Endothelial cell of umbilical vein (primary cell): ENCODE results near the gene DEXI. TPM values are rescaled to one million over a fixed set of nuclear protein-coding genes. Genes with fewer than 3 reads are reported as not detected.

ENCODE experiments used
- BruUV-seq: library from RNA; stranded (reverse); fragments of 400-500 nt; replicated peaks from 2 replicates; lab custom pipeline; 2021; lab: Mats Ljungman, UMichigan
- CTCF ChIA-PET: fragments of 300-600, 350-600 bp; sonication (Branson Sonifier 250); formaldehyde crosslinking; loops from one replicate; lab custom pipeline; 2021; ENCODE audit warnings: antibody characterized with exemption, inconsistent platforms; lab: Charles Lee
- POLR2A ChIA-PET: fragments of 300-600, 350-600 bp; sonication (Branson Sonifier 250); formaldehyde crosslinking; loops from one replicate; lab custom pipeline; 2021; ENCODE audit warnings: antibody characterized with exemption, inconsistent platforms; lab: Charles Lee
- DNase-seq: peaks from one replicate; pipeline ENCODE4 v3.0.0-alpha.2; 2011; ENCODE audit warnings: low read depth, low spot score
- FAIRE-seq: peaks from 2 replicates; lab custom pipeline; 2011; peaks lifted over from hg19 to GRCh38; lab: Jason Lieb, UNC
- H2AFZ ChIP-seq: 2 replicates; pipeline ENCODE4 v1.6.0; 2012; ENCODE audit warnings: low read depth, low read length, control low read depth, inconsistent platforms
- H3K27ac ChIP-seq: 2 replicates; pipeline ENCODE4 v1.5.1; 2011; ENCODE audit warnings: low read depth, mild to moderate bottlenecking, control low read depth, low read length, moderate library complexity; ENCODE audit not compliant: insufficient read depth
- H3K27me3 ChIP-seq, 2 experiments: 2 replicates each; pipeline versions ENCODE4 v1.6.0 to v1.6.1; 2011; ENCODE audit warnings: low read length in 2 of 2, mixed read lengths in 1 of 2; ENCODE audit not compliant: control insufficient read depth in 2 of 2, insufficient read depth in 2 of 2
- H3K36me3 ChIP-seq, 2 experiments: 2 replicates in 1 of 2; 3 replicates in 1 of 2; pipeline ENCODE4 v1.5.1; 2011; ENCODE audit warnings: low read length in 2 of 2, mild to moderate bottlenecking in 1 of 2, moderate library complexity in 1 of 2; ENCODE audit not compliant: control insufficient read depth in 2 of 2, insufficient read depth in 2 of 2; ENCODE audit errors: extremely low read depth in 1 of 2
- H3K4me1 ChIP-seq: 3 replicates; pipeline ENCODE4 v1.5.1; 2011; ENCODE audit warnings: mild to moderate bottlenecking, low read length; ENCODE audit not compliant: control insufficient read depth, insufficient read depth; ENCODE audit errors: extremely low read depth
- H3K4me2 ChIP-seq: 2 replicates; pipeline ENCODE4 v1.6.1; 2011; ENCODE audit warnings: low read length, control low read depth, mixed read lengths; ENCODE audit not compliant: insufficient read depth
- H3K4me3 ChIP-seq, 3 experiments: fragments of 200-600 bp in 1 of 3; sonication (generic), shearing (Covaris generic) in 1 of 3; replicated peaks in 1 of 3; 2 replicates each; pipeline ENCODE4 v1.5.1; 2011 to 2016; ENCODE audit warnings: control low read depth in 3 of 3, low read length in 3 of 3, mild to moderate bottlenecking in 2 of 3, inconsistent platforms in 1 of 3, low read depth in 1 of 3, moderate library complexity in 1 of 3; ENCODE audit not compliant: insufficient read depth in 1 of 3
- H3K79me2 ChIP-seq: 2 replicates; pipeline ENCODE4 v1.6.0; 2012; ENCODE audit warnings: low read length, inconsistent platforms; ENCODE audit not compliant: control insufficient read depth, insufficient read depth
- H3K9ac ChIP-seq: replicated peaks from 2 replicates; pipeline ENCODE3; 2011; ENCODE audit warnings: low read length, control low read depth; ENCODE audit not compliant: insufficient read depth; ENCODE audit errors: extremely low read depth
- H3K9me1 ChIP-seq: replicated peaks from 3 replicates; pipeline ENCODE4 v1.6.0; 2011; ENCODE audit warnings: mild to moderate bottlenecking, low read length; ENCODE audit not compliant: control insufficient read depth, insufficient read depth; ENCODE audit errors: extremely low read depth
- H3K9me3 ChIP-seq: replicated peaks from 2 replicates; pipeline ENCODE4 v1.5.1; 2012; ENCODE audit warnings: low read length, inconsistent platforms; ENCODE audit not compliant: control insufficient read depth, insufficient read depth
- H4K20me1 ChIP-seq: replicated peaks from 2 replicates; pipeline ENCODE3; 2011; ENCODE audit warnings: mild to moderate bottlenecking, low read length; ENCODE audit not compliant: control insufficient read depth, insufficient read depth; ENCODE audit errors: extremely low read depth
- CTCF ChIP-seq, 2 donors: IDR thresholded peaks; 1 replicate in 1 of 2; 2 replicates in 1 of 2; pipeline ENCODE4 v1.5.1; 2011; ENCODE audit warnings: low read length in 2 of 2, mild to moderate bottlenecking in 2 of 2, moderate library complexity in 2 of 2, control low read depth in 1 of 2, inconsistent platforms in 1 of 2, low read depth in 1 of 2; ENCODE audit not compliant: insufficient read depth in 1 of 2; ENCODE audit errors: extremely low read depth in 1 of 2
- EZH2 ChIP-seq: IDR thresholded peaks from 2 replicates; pipeline ENCODE4 v1.6.1; 2012; ENCODE audit warnings: borderline replicate concordance, low read depth, mild to moderate bottlenecking, moderate library complexity, low read length, inconsistent platforms; ENCODE audit not compliant: severe bottlenecking
- FOS ChIP-seq: IDR thresholded peaks from 2 replicates; pipeline ENCODE4 v1.6.1; 2011; ENCODE audit warnings: mild to moderate bottlenecking, low read length, moderate library complexity, borderline replicate concordance; ENCODE audit not compliant: insufficient read depth
- GATA2 ChIP-seq: IDR thresholded peaks from 2 replicates; pipeline ENCODE4 v1.7.0; 2011; ENCODE audit warnings: low read depth, mild to moderate bottlenecking, moderate library complexity, mixed read lengths, low read length; ENCODE audit not compliant: insufficient read length, insufficient read depth
- JUN ChIP-seq: IDR thresholded peaks from 2 replicates; pipeline ENCODE4 v1.6.1; 2011; ENCODE audit warnings: borderline replicate concordance, low read depth; ENCODE audit not compliant: insufficient read length, insufficient read depth
- MAX ChIP-seq: IDR thresholded peaks from 2 replicates; pipeline ENCODE4 v1.6.1; 2011; ENCODE audit not compliant: insufficient read depth, insufficient read length
- MYC ChIP-seq: IDR thresholded peaks from one replicate; pipeline ENCODE4 v1.6.1; 2011; ENCODE audit warnings: mild to moderate bottlenecking, low read depth, low read length
- POLR2A ChIP-seq: IDR thresholded peaks from 2 replicates; pipeline ENCODE4 v1.6.1; 2012; ENCODE audit warnings: low read depth, mild to moderate bottlenecking, control low read depth, low read length
- POLR2AphosphoS5 ChIP-seq: IDR thresholded peaks from 2 replicates; pipeline ENCODE4 v1.6.1; 2012; ENCODE audit warnings: low read depth, mild to moderate bottlenecking, control low read depth, low read length, moderate library complexity; ENCODE audit not compliant: insufficient read depth
- dilution Hi-C: fragments of 300-500 bp; cut with MboI; formaldehyde crosslinking; loops from one replicate; pipeline ENCODE4 v1.15.0; 2019; ENCODE audit warnings: low sequenced_read_pairs; ENCODE audit not compliant: extremely low pct_ligation_motif_present
- intact Hi-C: fragments of 100-400 bp; cut with micrococcal nuclease; formaldehyde crosslinking; loops from one replicate; pipeline ENCODE4 v1.10.0; 2022
- polyA plus RNA-seq, 4 experiments: library from polyadenylated mRNA; depleted of rRNA in 3 of 4; stranded (reverse) in 3 of 4; unstranded in 1 of 4; fragments of >200 nt; gene quantifications; 2 replicates each; pipeline versions ENCODE4 v1.2.1 to v1.2.3, GENCODE V29; 2011 to 2012; ENCODE audit warnings: missing spikeins in 1 of 4
- total RNA-seq: library from RNA; stranded (reverse); gene quantifications from 2 replicates; pipeline ENCODE4 v1.2.3, GENCODE V29; 2021

Gene DEXI
- total and polyA plus RNA-seq, 2 donors (not counting 3 experiments of a cell fraction or from before 2014, with no cell fraction given) = 32.8 to 69.5 TPM

- BruUV-seq = no TSS peak
Observed at GRCh38 chr16:10949424-10949970, 7.2 kb upstream of the DEXI start.

GRCh38 chr16:10947211-10947787, 5.0 kb upstream of the DEXI start:
- Histone ChIP-seq H3K27me3 (no peaks in the 10 kb centered on the region), H2AFZ (no peak overlapping the region), H3K4me3 (no peak overlapping the region), H3K27ac (no peak overlapping the region), H3K9me1 (no peaks in the 10 kb centered on the region), H3K4me2 (no peak overlapping the region), H3K9ac (no peak overlapping the region), H3K79me2 (peaks cover 23% of the 10 kb centered on the region), H3K9me3 (no peaks in the 10 kb centered on the region), H4K20me1 (no peaks in the 10 kb centered on the region), H3K36me3 (no peaks in the 10 kb centered on the region), H3K4me1 (peaks cover 16% of the 10 kb centered on the region)
- TF ChIP-seq GATA2 (no peak), POLR2A (no peak), EZH2 (no peak), MAX (no peak), POLR2AphosphoS5 (no peak), MYC (no peak), JUN (no peak), FOS (no peak), CTCF (IDR thresholded peaks at IDR 0.05; ENCODE audit: extremely low read depth in 1 of 2, insufficient read depth in 1 of 2, low read depth in 1 of 2, low read length in 2 of 2) (no peak)
- CTCF ChIA-PET = interaction anchor here (1.4 kb wide), 1 partner anchor 29 kb away, joined by 3 read pairs; no protein-coding TSS in a partner anchor
- FAIRE-seq (no peak), DNase-seq (no peak)
- intact Hi-C loops = loop anchor here (10.0 kb wide), 1 partner anchor 562 kb away; the partner anchor contains the start of gene ATF7IP2
- dilution Hi-C loops = no loop called here
- BruUV-seq = no TSS peak
- POLR2A ChIA-PET = no interaction called here

More at GRCh38 chr16:10949424-10949970, 7.2 kb upstream of the DEXI start:
- no peaks in the 10 kb centered on the region for H3K9me1 ChIP-seq
- H2AFZ ChIP-seq = no peak overlapping the region
- no peak overlapping the region for H3K27ac ChIP-seq
- no peaks in the 10 kb centered on the region for H4K20me1 ChIP-seq
- FAIRE-seq (no peak), DNase-seq (no peak)
- dilution Hi-C loops (no loop called here), intact Hi-C loops (loop anchor here (10.0 kb wide), 1 partner anchor 565 kb away; the partner anchor contains the start of gene ATF7IP2)
- POLR2A ChIA-PET = no interaction called here
- H3K4me3 ChIP-seq = no peak overlapping the region
- H3K79me2 ChIP-seq = peaks cover 23% of the 10 kb centered on the region
- H3K27me3 ChIP-seq = no peaks in the 10 kb centered on the region
- TF ChIP-seq JUN (no peak), MYC (no peak), POLR2A (no peak)
- H3K4me2 ChIP-seq = no peak overlapping the region
- no peak overlapping the region for H3K9ac ChIP-seq
- H3K9me3 ChIP-seq = no peaks in the 10 kb centered on the region
- no peaks in the 10 kb centered on the region for H3K36me3 ChIP-seq
- H3K4me1 ChIP-seq = peaks cover 15% of the 10 kb centered on the region
- CTCF ChIA-PET = interaction anchor here (1.3 to 2.4 kb wide), 3 partner anchors 14 to 307 kb away, joined by 4 to 10 read pairs (median 10); partner anchors contain the start of gene SOCS1
